GM19193 (cell line): ENCODE measurements around the gene PFKP.

Experiments
- POLR2A ChIP-seq: IDR thresholded peaks from 4 replicates; pipeline ENCODE4 v1.6.1; 2011; ENCODE audit not compliant: insufficient read depth, insufficient read length; ENCODE audit errors: extremely low read depth

The PFKP gene

GRCh38 chr10:3124412-3125175 lies 57.2 kb downstream of the PFKP start:
- no peak for TF ChIP-seq POLR2A

GRCh38 chr10:3125527-3126170 lies 58.3 kb downstream of the PFKP start:
- TF ChIP-seq POLR2A: no peak

- TF ChIP-seq POLR2A: no peak
Measured at GRCh38 chr10:3126249-3126648, 58.9 kb downstream of the PFKP start.

- no peak for TF ChIP-seq POLR2A
Measured at GRCh38 chr10:3126741-3127346, 59.5 kb downstream of the PFKP start.

GRCh38 chr10:3127921-3128320 lies 60.6 kb downstream of the PFKP start:
- TF ChIP-seq POLR2A: no peak

- TF ChIP-seq POLR2A: peak; percentile 20
Measured at GRCh38 chr10:3128379-3129130, 61.2 kb downstream of the PFKP start.

GRCh38 chr10:3129581-3130340 lies 62.4 kb downstream of the PFKP start:
- TF ChIP-seq POLR2A: no peak

- no peak for TF ChIP-seq POLR2A
Measured at GRCh38 chr10:3131098-3131497, 63.8 kb downstream of the PFKP start.

GRCh38 chr10:3132036-3133025 lies 65.0 kb downstream of the PFKP start:
- TF ChIP-seq POLR2A: peak; percentile 27

GRCh38 chr10:3133948-3134347 lies 66.6 kb downstream of the PFKP start:
- TF ChIP-seq POLR2A: no peak

GRCh38 chr10:3135006-3135405 lies 67.7 kb downstream of the PFKP start:
- TF ChIP-seq POLR2A: no peak

GRCh38 chr10:3136336-3136735 lies 69.0 kb downstream of the PFKP start:
- TF ChIP-seq POLR2A: no peak
